ENCODE results near the gene TRNAU1AP.

DNA sequence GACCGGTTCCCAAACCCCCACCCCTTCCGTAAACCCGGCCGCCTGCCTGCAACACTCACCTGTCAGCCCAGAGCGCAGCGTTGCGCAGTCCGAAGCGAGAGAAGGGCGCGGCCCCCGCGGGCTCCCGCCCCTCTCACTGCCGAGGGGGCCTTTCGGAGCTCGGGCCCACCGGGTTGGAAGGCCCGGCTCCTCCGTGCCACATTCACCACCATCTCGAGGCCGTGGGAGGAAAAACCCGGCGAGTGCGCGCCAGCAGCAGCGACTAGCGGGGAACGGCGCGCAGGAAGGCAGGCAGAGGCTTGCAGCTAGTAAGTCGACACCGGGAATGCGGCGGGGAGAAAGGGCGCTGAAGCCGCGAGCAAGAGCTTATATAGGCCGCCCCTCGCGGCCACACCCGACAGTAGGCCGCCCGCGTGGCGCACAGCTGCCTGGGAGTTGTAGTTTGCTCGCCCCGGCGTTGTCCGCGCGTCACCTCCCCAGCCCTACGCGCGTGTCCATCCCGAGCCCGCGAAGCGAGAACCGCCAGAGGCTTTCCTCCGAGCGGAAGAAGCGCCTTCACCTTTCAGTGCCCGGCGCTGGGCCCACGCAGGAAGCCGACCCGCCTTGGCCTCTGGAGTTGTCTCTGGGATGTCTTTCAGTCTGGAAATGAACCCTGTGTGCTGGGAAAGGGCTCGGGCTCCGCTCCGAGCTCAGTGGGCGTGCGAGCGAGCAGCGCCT is 28.8 kb downstream of the TRNAU1AP start:
- TF ChIP-seq POLR2A (IDR thresholded peaks at IDR 0.05) (peak; percentile 98 to 99), POLR2AphosphoS5 (IDR thresholded peaks at IDR 0.05) (peak; percentile 100), EP300 (IDR thresholded peaks at IDR 0.05) (no peak)
- TF ChIP-seq, protein P1, sequence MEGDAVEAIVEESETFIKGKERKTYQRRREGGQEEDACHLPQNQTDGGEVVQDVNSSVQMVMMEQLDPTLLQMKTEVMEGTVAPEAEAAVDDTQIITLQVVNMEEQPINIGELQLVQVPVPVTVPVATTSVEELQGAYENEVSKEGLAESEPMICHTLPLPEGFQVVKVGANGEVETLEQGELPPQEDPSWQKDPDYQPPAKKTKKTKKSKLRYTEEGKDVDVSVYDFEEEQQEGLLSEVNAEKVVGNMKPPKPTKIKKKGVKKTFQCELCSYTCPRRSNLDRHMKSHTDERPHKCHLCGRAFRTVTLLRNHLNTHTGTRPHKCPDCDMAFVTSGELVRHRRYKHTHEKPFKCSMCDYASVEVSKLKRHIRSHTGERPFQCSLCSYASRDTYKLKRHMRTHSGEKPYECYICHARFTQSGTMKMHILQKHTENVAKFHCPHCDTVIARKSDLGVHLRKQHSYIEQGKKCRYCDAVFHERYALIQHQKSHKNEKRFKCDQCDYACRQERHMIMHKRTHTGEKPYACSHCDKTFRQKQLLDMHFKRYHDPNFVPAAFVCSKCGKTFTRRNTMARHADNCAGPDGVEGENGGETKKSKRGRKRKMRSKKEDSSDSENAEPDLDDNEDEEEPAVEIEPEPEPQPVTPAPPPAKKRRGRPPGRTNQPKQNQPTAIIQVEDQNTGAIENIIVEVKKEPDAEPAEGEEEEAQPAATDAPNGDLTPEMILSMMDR (IDR thresholded peaks at IDR 0.05) = peak in 2 of 4 experiments; percentile 53 to 61

Measured in gastroesophageal sphincter (tissue), 3 donors.